Testis (tissue), 2 donors: ENCODE measurements around the gene COL6A5.

Experiments used
- POLR2A ChIP-seq: fragments of 450-650 bp; IDR thresholded peaks from one replicate; pipeline ENCODE4 v1.6.1; 2017; ENCODE audit warnings: antibody characterized with exemption, mild to moderate bottlenecking, moderate library complexity
- TF ChIP-seq, protein P1 (sequence below), 3 experiments: fragments of 450-650 bp in 2 of 3; fragments of 200-600 bp in 1 of 3; sonication (generic) in 1 of 3; IDR thresholded peaks; one replicate each; pipeline ENCODE4 v1.5.1; 2016 to 2019; ENCODE audit warnings: antibody characterized with exemption in 3 of 3, mild to moderate bottlenecking in 2 of 3, moderate library complexity in 1 of 3

DNA sequence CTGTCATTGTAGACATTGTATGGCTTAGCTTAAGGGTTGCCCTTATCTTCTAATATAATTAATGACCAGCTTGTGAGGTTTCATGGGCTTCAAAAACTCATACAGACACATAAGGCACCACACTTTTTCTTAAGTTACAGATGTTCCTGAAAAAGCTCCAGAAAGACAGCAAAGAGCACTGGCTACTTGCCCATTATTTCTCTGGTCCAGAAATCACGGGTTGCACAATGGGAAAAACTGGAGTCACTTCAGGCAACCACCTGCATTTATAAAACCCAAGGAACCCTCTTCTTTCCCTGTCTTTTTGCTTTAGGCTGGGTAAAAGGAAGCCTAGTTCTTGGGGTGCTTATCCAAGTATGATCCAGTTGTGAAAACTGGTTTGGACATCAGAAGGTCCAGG, 169.2 kb downstream of the COL6A5 start:
- TF ChIP-seq, protein P1, sequence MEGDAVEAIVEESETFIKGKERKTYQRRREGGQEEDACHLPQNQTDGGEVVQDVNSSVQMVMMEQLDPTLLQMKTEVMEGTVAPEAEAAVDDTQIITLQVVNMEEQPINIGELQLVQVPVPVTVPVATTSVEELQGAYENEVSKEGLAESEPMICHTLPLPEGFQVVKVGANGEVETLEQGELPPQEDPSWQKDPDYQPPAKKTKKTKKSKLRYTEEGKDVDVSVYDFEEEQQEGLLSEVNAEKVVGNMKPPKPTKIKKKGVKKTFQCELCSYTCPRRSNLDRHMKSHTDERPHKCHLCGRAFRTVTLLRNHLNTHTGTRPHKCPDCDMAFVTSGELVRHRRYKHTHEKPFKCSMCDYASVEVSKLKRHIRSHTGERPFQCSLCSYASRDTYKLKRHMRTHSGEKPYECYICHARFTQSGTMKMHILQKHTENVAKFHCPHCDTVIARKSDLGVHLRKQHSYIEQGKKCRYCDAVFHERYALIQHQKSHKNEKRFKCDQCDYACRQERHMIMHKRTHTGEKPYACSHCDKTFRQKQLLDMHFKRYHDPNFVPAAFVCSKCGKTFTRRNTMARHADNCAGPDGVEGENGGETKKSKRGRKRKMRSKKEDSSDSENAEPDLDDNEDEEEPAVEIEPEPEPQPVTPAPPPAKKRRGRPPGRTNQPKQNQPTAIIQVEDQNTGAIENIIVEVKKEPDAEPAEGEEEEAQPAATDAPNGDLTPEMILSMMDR (IDR thresholded peaks at IDR 0.05) = no peak
- no peak for TF ChIP-seq POLR2A
